ENCODE results near the gene GPATCH1.

- TF ChIP-seq CTCF (IDR thresholded peaks at IDR 0.05; ENCODE audit: borderline replicate concordance, extremely low read depth, low read length, poor library complexity, severe bottlenecking) (peak; percentile 50), EZH2 (IDR thresholded peaks at IDR 0.05; ENCODE audit: borderline replicate concordance, low read depth, low read length, severe bottlenecking) (no peak)
Measured at GRCh38 chr19:33132425-33132824, 51.4 kb downstream of the GPATCH1 start.
